Omental fat pad (tissue), 4 donors: Measurements from ENCODE around the gene TAS1R3. TPM values are rescaled to one million over a fixed set of nuclear protein-coding genes. Genes with fewer than 3 reads are reported as not detected.

Experiments
- ATAC-seq: fragments of 150-250 bp; one replicate; pipeline ENCODE4 v1.9.1; 2016; ENCODE audit warnings: mild to moderate bottlenecking, moderate library complexity; ENCODE audit not compliant: low FRiP score
- DNase-seq: peaks from one replicate; pipeline ENCODE4 v3.0.0-alpha.2; 2019; ENCODE audit warnings: low spot score
- CTCF ChIP-seq, 3 donors: fragments of 450-650 bp; IDR thresholded peaks; one replicate each; pipeline ENCODE4 v1.5.1; 2016 to 2017; ENCODE audit warnings: antibody characterized with exemption in 3 of 3, mild to moderate bottlenecking in 3 of 3, moderate library complexity in 2 of 3
- total RNA-seq, 4 donors: library from RNA; depleted of rRNA; stranded (reverse); fragments of >200 nt; gene quantifications; one replicate each; pipeline ENCODE4 v1.1.0, GENCODE V29; 2016

The TAS1R3 gene
- total RNA-seq, 4 donors from 2014 or later: 0.12 to 0.32 (median 0.16) TPM

GRCh38 chr1:1353389-1354151 is 22.5 kb downstream of the TAS1R3 start:
- TF ChIP-seq CTCF (IDR thresholded peaks at IDR 0.05): no peak
- no peak for DNase-seq
- no peak for ATAC-seq

GRCh38 chr1:1354271-1355247 is 23.5 kb downstream of the TAS1R3 start:
- DNase-seq (no peak), ATAC-seq (no peak)

GRCh38 chr1:1355416-1355815 is 24.3 kb downstream of the TAS1R3 start:
- no peak for DNase-seq
- TF ChIP-seq CTCF (IDR thresholded peaks at IDR 0.05): no peak
- ATAC-seq: no peak

More at GRCh38 chr1:1354271-1355247, 23.5 kb downstream of the TAS1R3 start:
- no peak for TF ChIP-seq CTCF (IDR thresholded peaks at IDR 0.05)

- DNase-seq: no peak
- no peak for ATAC-seq
- TF ChIP-seq CTCF (IDR thresholded peaks at IDR 0.05): no peak
Measured at GRCh38 chr1:1356166-1356795, 25.2 kb downstream of the TAS1R3 start.

- TF ChIP-seq CTCF (IDR thresholded peaks at IDR 0.05): no peak
- no peak for ATAC-seq
- no peak for DNase-seq
Measured at GRCh38 chr1:1356796-1357401, 25.8 kb downstream of the TAS1R3 start.

- no peak for DNase-seq
- peak; percentile 3 for ATAC-seq
- no peak for TF ChIP-seq CTCF (IDR thresholded peaks at IDR 0.05)
Measured at GRCh38 chr1:1357871-1358432, 26.9 kb downstream of the TAS1R3 start.
